Measurements from ENCODE around the gene C1orf216.

DNA sequence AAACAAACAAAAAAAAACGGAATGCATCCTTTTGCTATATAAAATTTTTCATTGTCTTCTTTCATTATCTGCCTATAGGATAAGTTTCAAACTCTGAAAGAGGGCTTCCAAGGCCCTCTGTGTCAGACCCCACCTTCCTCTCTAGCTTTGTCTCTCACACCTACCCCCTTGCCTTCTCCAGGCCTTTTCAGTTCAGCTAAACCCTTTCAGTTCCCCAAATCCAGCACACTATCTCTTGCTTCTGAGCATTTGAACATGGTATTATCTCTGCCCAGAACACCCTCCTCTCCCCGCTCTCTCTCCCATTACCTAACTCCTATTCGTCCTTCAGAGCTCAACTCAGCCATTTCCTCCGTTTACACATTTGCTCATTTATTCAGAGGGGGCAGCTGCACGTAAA is 35.7 kb downstream of the C1orf216 start:
- TF ChIP-seq RAD21 (conservative IDR thresholded peaks at IDR 0.05) (no peak), POLR2AphosphoS5 (IDR thresholded peaks at IDR 0.05) (no peak), EP300 (conservative IDR thresholded peaks at IDR 0.05; ENCODE audit: poor library complexity, severe bottlenecking) (no peak), EZH2 (IDR thresholded peaks at IDR 0.05; ENCODE audit: borderline replicate concordance, insufficient read depth, low read length, poor library complexity, severe bottlenecking) (no peak), SMC3 (conservative IDR thresholded peaks at IDR 0.05; ENCODE audit: poor library complexity) (no peak)
- TF ChIP-seq, protein P1, sequence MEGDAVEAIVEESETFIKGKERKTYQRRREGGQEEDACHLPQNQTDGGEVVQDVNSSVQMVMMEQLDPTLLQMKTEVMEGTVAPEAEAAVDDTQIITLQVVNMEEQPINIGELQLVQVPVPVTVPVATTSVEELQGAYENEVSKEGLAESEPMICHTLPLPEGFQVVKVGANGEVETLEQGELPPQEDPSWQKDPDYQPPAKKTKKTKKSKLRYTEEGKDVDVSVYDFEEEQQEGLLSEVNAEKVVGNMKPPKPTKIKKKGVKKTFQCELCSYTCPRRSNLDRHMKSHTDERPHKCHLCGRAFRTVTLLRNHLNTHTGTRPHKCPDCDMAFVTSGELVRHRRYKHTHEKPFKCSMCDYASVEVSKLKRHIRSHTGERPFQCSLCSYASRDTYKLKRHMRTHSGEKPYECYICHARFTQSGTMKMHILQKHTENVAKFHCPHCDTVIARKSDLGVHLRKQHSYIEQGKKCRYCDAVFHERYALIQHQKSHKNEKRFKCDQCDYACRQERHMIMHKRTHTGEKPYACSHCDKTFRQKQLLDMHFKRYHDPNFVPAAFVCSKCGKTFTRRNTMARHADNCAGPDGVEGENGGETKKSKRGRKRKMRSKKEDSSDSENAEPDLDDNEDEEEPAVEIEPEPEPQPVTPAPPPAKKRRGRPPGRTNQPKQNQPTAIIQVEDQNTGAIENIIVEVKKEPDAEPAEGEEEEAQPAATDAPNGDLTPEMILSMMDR (IDR thresholded peaks at IDR 0.05; ENCODE audit: poor library complexity, severe bottlenecking) = no peak

Data from neural cell (in vitro differentiated cells).